ENCODE data around the gene PIK3IP1.

DNA sequence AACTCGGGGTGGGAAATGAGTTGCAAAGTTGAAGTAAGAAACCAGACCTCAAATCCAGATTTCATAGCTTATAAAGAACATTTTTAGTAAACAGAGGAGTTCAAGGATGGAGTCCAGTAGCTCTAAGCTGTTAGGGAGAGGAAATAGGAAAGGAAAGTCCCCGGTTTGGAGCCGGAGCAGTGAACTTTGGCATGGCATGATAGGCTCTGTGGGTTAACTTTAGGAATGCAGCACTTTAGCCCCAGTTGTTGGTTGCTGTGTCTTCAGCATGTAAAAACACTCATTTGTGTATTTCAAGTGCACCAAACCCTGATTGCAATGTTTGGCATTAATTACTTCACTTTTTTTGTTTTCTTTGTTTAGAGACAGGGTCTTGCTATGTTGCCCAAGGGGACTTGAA is 8.6 kb upstream of the PIK3IP1 start:
- TF ChIP-seq POLR2A (IDR thresholded peaks at IDR 0.05; ENCODE audit: low read depth, low read length) (no peak), POLR2AphosphoS5 (IDR thresholded peaks at IDR 0.05; ENCODE audit: low read depth, low read length) (no peak), SPI1 (IDR thresholded peaks at IDR 0.05; ENCODE audit: low read depth, low read length) (no peak), POU2F2 (IDR thresholded peaks at IDR 0.05; ENCODE audit: low read depth, low read length) (no peak), TAF1 (IDR thresholded peaks at IDR 0.05; ENCODE audit: low read depth, low read length) (no peak)
